ENCODE measurements around the gene KBTBD6.
"Not testable (repeated sequence)": the region's sequence is repeated elsewhere in the genome, so short reads cannot be mapped to it uniquely, and the experiment has no call there.

Gene KBTBD6

GRCh38 chr13:41132512-41133152 lies at the start of gene KBTBD6:
Gene KBTBD6, minus strand, starts transcription at chr13:41132802. Its CDS starts 291 bp downstream, at chr13:41132511.
- DNase-seq = peak; percentile 97

GRCh38 chr13:41182231-41182630 lies 49.6 kb upstream of the KBTBD6 start:
- no peak for DNase-seq

- DNase-seq = no peak
Observed at GRCh38 chr13:41179593-41180250, 47.1 kb upstream of the KBTBD6 start.

- DNase-seq = no peak
Observed at GRCh38 chr13:41178040-41178439, 45.4 kb upstream of the KBTBD6 start.

GRCh38 chr13:41177616-41178015 lies 45.0 kb upstream of the KBTBD6 start:
- DNase-seq = no peak

- DNase-seq = not testable (repeated sequence)
Observed at GRCh38 chr13:41175576-41175975, 43.0 kb upstream of the KBTBD6 start.

- DNase-seq = no peak
Observed at GRCh38 chr13:41162151-41162550, 29.5 kb upstream of the KBTBD6 start.

- no peak for DNase-seq
Observed at GRCh38 chr13:41159174-41159573, 26.6 kb upstream of the KBTBD6 start.

GRCh38 chr13:41157048-41157717 lies 24.6 kb upstream of the KBTBD6 start:
- DNase-seq = no peak

- no peak for DNase-seq
Observed at GRCh38 chr13:41156620-41157019, 24.0 kb upstream of the KBTBD6 start.

- DNase-seq = no peak
Observed at GRCh38 chr13:41154042-41154441, 21.4 kb upstream of the KBTBD6 start.

- no peak for DNase-seq
Observed at GRCh38 chr13:41152005-41152404, 19.4 kb upstream of the KBTBD6 start.

GRCh38 chr13:41150058-41150457 lies 17.5 kb upstream of the KBTBD6 start:
- no peak for DNase-seq

- peak; percentile 25 for DNase-seq
Observed at GRCh38 chr13:41148419-41149283, 16.0 kb upstream of the KBTBD6 start.

GRCh38 chr13:41145136-41145908 lies 12.7 kb upstream of the KBTBD6 start:
- DNase-seq = no peak

GRCh38 chr13:41144576-41144975 lies 12.0 kb upstream of the KBTBD6 start:
- DNase-seq = no peak

GRCh38 chr13:41139296-41139966 lies 6.8 kb upstream of the KBTBD6 start:
- DNase-seq = no peak

- no peak for DNase-seq
Observed at GRCh38 chr13:41137951-41138350, 5.3 kb upstream of the KBTBD6 start.

GRCh38 chr13:41137241-41137640 lies 4.6 kb upstream of the KBTBD6 start:
- DNase-seq = no peak

GRCh38 chr13:41136396-41137031 lies 3.9 kb upstream of the KBTBD6 start:
- no peak for DNase-seq

- no peak for DNase-seq
Observed at GRCh38 chr13:41133951-41134350, 1.3 kb upstream of the KBTBD6 start.

Data from retina (tissue), 1 donor.